Measurements from ENCODE around the gene MIA3. TPM values are rescaled to one million over a fixed set of nuclear protein-coding genes. Genes with fewer than 3 reads are reported as not detected.
A peak's percentile ranks its signal among the peaks of the same experiment; 100 is the strongest.

Gene MIA3
- total RNA-seq, 4 donors from 2014 or later: 30.4 to 91.5 (median 61.0) TPM

DNA sequence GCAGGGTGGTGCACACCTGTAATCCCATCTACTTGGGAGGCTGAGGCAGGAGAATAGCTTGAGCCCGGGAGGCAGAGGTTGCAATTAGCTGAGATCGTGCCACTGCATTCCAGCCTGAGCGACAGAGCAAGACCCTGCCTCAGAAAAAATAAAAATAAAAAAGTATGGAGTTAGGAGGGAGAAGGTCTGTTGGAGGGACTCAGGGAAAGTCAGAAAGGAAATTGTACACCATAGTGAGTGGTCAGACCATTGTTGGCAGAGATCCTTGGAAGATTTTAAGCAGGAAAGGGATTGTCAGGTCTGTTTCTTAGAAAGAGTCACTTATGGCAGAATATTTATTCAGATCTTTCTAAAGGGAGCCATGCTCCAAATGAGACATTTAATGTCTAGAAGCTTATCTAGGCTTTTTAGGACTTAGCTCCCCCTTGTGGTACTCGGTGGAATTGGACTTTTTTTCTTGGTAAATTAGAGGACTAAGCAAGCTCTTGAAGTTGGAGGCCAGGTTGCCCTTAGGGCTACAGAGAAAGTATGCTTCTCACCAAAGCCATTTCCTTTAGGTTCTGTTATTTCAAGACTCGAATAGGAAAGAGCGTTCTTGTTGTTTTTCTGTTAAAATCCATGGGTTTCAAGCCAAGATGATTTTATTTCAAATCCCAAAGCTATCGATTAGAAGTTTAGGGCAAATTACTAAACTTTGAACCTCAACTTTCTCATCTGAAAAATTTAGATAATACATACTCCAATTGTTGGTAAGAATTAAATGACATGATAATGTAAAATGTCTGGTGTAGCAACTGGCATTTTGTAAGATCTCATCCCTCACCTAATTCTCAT, 16.5 kb downstream of the MIA3 start:
- no peak for TF ChIP-seq EP300 (IDR thresholded peaks at IDR 0.05)
- TF ChIP-seq, protein P1, sequence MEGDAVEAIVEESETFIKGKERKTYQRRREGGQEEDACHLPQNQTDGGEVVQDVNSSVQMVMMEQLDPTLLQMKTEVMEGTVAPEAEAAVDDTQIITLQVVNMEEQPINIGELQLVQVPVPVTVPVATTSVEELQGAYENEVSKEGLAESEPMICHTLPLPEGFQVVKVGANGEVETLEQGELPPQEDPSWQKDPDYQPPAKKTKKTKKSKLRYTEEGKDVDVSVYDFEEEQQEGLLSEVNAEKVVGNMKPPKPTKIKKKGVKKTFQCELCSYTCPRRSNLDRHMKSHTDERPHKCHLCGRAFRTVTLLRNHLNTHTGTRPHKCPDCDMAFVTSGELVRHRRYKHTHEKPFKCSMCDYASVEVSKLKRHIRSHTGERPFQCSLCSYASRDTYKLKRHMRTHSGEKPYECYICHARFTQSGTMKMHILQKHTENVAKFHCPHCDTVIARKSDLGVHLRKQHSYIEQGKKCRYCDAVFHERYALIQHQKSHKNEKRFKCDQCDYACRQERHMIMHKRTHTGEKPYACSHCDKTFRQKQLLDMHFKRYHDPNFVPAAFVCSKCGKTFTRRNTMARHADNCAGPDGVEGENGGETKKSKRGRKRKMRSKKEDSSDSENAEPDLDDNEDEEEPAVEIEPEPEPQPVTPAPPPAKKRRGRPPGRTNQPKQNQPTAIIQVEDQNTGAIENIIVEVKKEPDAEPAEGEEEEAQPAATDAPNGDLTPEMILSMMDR (IDR thresholded peaks at IDR 0.05): peak; percentile 78 to 94 (median 83)
- Histone ChIP-seq H3K9me3 (no peaks in the 10 kb centered on the region), H3K27me3 (no peaks in the 10 kb centered on the region), H3K27ac (peak overlapping the region in 1 of 4 donors; percentile 1), H3K4me1 (peaks cover 0 to 3% (median 0%) of the 10 kb centered on the region in 4 donors), H3K4me3 (no peak overlapping the region), H3K36me3 (peaks cover 0 to 81% (median 4%) of the 10 kb centered on the region in 3 donors)
- peak in 1 of 2 donors; percentile 96 for DNase-seq (ENCODE audit: low spot score in 2 of 2)
- WGBS, 2 donors: 33 to 42% methylated on average over 7 of the region's 7 CpGs

- H3K4me1 ChIP-seq: peaks cover 0 to 24% (median 9%) of the 10 kb centered on the region in 4 donors
- 69 to 72% methylated on average over 5 of the region's 5 CpGs for WGBS, 2 donors
- no peak for TF ChIP-seq EP300 (IDR thresholded peaks at IDR 0.05)
- no peak for TF ChIP-seq POLR2A (IDR thresholded peaks at IDR 0.05)
- TF ChIP-seq, protein P1 (IDR thresholded peaks at IDR 0.05): no peak
- DNase-seq (ENCODE audit: low spot score in 2 of 2): no peak
- peaks cover 0 to 25% (median 0%) of the 10 kb centered on the region in 3 donors for H3K36me3 ChIP-seq
- no peak overlapping the region for H3K4me3 ChIP-seq
- no peaks in the 10 kb centered on the region for H3K27me3 ChIP-seq
- no peak overlapping the region for H3K27ac ChIP-seq
- H3K9me3 ChIP-seq: no peaks in the 10 kb centered on the region
Observed at GRCh38 chr1:222641269-222641948, 23.5 kb downstream of the MIA3 start.

GRCh38 chr1:222642468-222642867, 24.6 kb downstream of the MIA3 start:
- Histone ChIP-seq H3K27me3 (no peaks in the 10 kb centered on the region), H3K4me3 (no peak overlapping the region), H3K9me3 (no peaks in the 10 kb centered on the region), H3K27ac (no peak overlapping the region), H3K36me3 (peaks cover 0 to 21% (median 0%) of the 10 kb centered on the region in 3 donors), H3K4me1 (peaks cover 0 to 24% (median 9%) of the 10 kb centered on the region in 4 donors)
- no peak for TF ChIP-seq EP300 (IDR thresholded peaks at IDR 0.05)
- TF ChIP-seq, protein P1 (IDR thresholded peaks at IDR 0.05): no peak
- no peak for TF ChIP-seq POLR2A (IDR thresholded peaks at IDR 0.05)
- WGBS, 2 donors: 83 to 84% methylated on average over 1 of the region's 1 CpG
- DNase-seq (ENCODE audit: low spot score in 2 of 2): no peak

DNA sequence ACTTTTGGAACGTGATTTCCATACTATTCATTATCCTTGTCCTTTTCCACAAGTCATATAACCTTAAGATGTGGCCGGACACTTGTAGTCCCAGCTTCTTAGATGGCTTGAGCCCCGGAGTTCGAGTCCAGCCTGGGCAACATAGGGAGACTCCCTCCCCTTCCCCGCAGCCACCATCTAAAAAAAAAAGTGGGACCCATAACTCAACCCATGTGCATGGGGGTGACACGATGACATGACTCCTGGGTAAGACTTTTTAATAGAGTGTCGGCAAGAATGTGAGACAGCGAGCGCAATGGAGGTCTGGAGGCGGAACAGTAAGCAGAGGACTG, 25.7 kb downstream of the MIA3 start:
- Histone ChIP-seq H3K4me1 (peaks cover 0 to 24% (median 9%) of the 10 kb centered on the region in 4 donors), H3K27me3 (no peaks in the 10 kb centered on the region), H3K36me3 (peaks cover 0 to 12% (median 0%) of the 10 kb centered on the region in 3 donors), H3K27ac (peak overlapping the region; percentile 79 to 96 (median 96)), H3K4me3 (peak overlapping the region; percentile 56 to 86 (median 77)), H3K9me3 (no peaks in the 10 kb centered on the region)
- DNase-seq (ENCODE audit: low spot score in 2 of 2): peak in 1 of 2 donors; percentile 7
- no peak for TF ChIP-seq EP300 (IDR thresholded peaks at IDR 0.05)
- TF ChIP-seq, protein P1 (IDR thresholded peaks at IDR 0.05): no peak
- TF ChIP-seq POLR2A (IDR thresholded peaks at IDR 0.05): no peak
- 1 to 7% methylated on average over 10 of the region's 10 CpGs for WGBS, 2 donors
